GM21390 (cell line): ENCODE measurements around the gene UQCRQ.
A peak's percentile ranks its signal among the peaks of the same experiment; 100 is the strongest.

Experiments
- ATAC-seq: cut with Tn5 transposase; IDR thresholded peaks from one replicate; pipeline ENCODE4 v1.9.1; 2021; ENCODE audit not compliant: unreplicated experiment

Gene UQCRQ

DNA sequence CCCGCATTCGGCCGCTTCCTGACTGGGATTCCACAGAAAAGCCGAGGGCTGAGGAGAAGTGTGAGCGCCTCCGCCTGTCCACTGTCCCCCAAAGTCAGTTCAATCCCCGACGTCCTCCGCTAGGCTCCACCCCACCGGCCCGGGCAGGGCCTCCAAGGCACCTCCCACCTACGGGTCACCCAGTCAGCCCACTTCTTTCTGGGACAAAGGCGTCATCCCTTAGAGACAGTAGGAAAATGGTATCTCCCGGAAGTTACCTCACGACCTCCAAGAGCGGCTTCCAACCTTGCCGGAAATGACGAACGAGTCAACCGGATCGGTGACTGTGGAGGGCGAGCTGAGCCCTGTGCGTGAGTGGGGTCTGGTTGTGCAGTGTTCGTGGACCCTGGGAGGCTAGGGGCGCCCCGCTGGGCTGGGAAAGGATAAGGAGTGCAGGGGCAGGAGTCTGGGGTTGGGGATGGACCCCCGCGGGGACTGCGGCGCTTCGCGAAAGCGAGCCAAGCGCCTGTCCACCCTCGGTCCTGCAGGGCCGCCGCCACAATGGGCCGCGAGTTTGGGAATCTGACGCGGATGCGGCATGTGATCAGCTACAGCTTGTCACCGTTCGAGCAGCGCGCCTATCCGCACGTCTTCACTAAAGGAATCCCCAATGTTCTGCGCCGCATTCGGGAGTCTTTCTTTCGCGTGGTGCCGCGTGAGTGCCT is at the start of gene UQCRQ, which contains the start of gene GDF9:
UQCRQ (plus strand) TSS at position 301 of the 704 bp plus-strand sequence; CDS start at position 541, 240 bp downstream.
GDF9 (minus strand) TSS at position 128 of the 704 bp plus-strand sequence. CDS start 1,936 bp downstream, outside the sequence.
- ATAC-seq = peak; percentile 99

GRCh38 chr5:132817011-132817410 is 49.4 kb upstream of the UQCRQ start:
- ATAC-seq = no peak

GRCh38 chr5:132819468-132819867 is 47.0 kb upstream of the UQCRQ start:
- no peak for ATAC-seq

- ATAC-seq = no peak
Observed at GRCh38 chr5:132820162-132820754, 46.2 kb upstream of the UQCRQ start.

GRCh38 chr5:132821350-132821749 is 45.1 kb upstream of the UQCRQ start:
- ATAC-seq = no peak

DNA sequence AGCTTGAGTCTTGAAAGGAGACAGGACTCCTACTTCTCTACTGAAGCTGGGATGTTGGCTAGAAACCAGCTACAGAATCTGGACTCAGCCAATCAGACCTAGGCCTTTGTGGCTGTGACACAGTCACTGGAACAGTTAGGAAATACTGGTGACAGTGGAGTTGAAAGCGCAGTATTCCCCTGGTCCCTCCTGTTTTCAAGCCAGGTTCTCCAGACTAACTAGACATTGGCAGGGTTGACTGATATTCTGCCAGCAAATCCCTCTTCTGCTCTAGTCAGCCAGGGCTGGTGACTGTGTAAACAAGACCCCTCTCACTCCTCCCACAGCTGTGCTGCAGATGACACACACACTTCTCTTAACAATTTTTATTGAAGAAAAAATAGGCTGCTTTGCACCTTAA is 44.7 kb upstream of the UQCRQ start:
- no peak for ATAC-seq

DNA sequence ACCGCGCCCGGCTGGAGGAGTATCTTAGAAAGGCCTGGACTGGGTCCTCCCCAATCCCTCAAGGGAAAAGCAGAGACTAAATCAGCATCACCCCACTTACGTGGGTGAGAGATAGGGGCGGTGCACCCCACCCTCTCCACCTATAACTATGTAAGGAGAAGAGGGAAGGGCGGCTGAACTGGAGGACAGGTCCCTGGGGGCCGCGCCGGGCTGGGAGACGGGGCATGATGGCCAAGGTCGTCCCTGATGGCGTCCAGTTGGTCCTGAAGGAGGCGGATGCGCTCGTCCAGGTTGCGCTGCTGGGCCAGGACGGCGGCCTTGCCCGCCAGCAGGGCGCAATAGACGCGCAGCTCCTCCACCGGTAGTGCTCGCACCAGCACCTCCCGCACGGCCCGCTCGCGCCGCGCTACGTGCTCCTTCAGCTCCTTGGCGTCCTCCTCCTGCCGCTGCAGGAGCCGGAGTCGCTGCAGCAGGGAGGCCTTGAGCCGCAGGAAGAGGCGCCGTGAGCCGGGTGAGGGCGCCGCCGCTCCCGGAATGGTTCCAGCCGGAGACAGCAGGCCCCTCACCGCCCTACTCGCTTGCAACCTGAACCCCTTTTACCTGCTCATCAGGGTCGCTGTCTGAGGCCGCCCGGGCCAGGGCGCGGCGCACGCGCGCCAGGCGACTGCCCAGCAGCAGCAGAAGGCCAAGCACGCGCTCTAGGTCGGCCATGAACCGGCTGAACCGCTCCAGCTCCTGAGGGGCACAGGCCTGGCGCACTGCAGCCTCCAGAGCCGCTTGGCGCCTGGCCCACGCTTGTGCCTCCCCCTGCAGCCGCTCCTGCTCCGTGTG is 43.6 kb upstream of the UQCRQ start:
- no peak for ATAC-seq

DNA sequence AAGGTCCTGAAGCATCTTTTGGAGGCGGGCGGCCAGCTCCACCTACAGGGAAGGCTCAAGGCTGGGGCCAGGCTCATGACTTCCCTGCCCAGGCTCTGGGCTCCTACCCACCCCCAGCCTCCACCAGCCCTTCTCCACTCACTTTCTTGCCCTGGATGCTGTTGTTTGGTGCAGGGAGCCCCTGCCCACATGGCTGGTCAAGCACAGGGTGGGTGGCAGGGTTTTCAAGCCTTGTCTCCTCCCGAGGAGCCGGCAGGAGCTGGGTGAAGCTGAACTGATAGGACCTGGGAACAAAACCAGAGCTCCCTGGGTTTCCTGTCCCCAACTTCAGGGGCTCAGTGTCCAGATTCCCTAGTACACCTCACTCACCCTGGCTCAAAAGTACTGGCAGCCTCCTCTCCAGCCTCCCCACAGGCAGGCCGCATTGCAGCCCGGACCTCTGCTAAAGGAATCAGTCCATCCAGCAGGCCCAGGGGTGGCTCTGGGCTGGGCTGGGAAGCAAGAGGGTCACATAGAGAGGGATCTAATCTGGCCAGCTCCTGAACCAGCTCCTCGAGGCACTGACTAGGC is 42.9 kb upstream of the UQCRQ start:
- no peak for ATAC-seq

- no peak for ATAC-seq
Observed at GRCh38 chr5:132824426-132824825, 42.0 kb upstream of the UQCRQ start.

- ATAC-seq = no peak
Observed at GRCh38 chr5:132825033-132825833, 41.2 kb upstream of the UQCRQ start.

GRCh38 chr5:132825834-132826391 is 40.5 kb upstream of the UQCRQ start:
- no peak for ATAC-seq

DNA sequence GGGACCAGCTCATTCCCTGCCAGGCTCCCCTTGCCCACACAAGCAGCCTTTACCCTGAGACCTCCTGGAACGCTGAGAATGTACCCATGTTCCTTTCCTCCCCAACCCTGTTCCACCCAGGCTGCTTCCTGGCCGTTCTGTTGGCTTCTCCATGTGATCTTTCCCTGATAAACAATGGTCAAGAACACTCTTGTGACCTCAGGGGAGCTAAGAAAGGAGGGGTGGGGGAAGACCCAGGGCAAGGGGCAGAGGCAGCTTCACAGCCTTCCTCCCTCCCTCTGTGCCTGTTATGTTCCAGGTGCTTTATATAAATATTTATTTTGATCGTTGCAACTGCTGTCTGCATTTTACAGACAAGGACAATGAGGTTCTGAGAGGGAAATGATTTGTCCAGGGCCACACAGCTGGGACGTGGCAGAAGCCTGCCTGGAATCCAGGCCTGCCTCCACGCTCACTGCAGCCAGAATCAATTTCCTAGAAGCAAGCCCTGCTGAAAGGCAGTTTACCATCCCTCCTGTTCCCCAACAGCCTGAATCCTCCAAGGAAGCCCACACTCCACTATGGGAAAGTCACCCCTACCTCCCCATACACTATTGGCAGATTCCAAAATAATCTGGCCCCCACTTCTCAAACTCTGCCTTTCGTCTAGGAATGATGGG is 39.9 kb upstream of the UQCRQ start:
- ATAC-seq = no peak

- no peak for ATAC-seq
Observed at GRCh38 chr5:132827943-132828673, 38.3 kb upstream of the UQCRQ start.

GRCh38 chr5:132828846-132829494 is 37.5 kb upstream of the UQCRQ start:
- ATAC-seq = no peak

- peak; percentile 75 for ATAC-seq
Observed at GRCh38 chr5:132829742-132830435, 36.6 kb upstream of the UQCRQ start.

GRCh38 chr5:132830436-132831094 is 35.9 kb upstream of the UQCRQ start, which contains the start of gene SHROOM1:
Gene SHROOM1, minus strand, starts transcription at chr5:132830647. Its CDS starts 4,507 bp downstream, at chr5:132826140.
- peak; percentile 73 for ATAC-seq
